ENCODE measurements around the gene SYT3. TPM values are rescaled to one million over a fixed set of nuclear protein-coding genes. Genes with fewer than 3 reads are reported as not detected.

SYT3 gene, protein sequence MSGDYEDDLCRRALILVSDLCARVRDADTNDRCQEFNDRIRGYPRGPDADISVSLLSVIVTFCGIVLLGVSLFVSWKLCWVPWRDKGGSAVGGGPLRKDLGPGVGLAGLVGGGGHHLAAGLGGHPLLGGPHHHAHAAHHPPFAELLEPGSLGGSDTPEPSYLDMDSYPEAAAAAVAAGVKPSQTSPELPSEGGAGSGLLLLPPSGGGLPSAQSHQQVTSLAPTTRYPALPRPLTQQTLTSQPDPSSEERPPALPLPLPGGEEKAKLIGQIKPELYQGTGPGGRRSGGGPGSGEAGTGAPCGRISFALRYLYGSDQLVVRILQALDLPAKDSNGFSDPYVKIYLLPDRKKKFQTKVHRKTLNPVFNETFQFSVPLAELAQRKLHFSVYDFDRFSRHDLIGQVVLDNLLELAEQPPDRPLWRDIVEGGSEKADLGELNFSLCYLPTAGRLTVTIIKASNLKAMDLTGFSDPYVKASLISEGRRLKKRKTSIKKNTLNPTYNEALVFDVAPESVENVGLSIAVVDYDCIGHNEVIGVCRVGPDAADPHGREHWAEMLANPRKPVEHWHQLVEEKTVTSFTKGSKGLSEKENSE
- 1 to 10 TPM in 3 of 4 donors, under 1 TPM in 1; 0.96 to 1.4 (median 1.1) TPM for polyA plus RNA-seq (ENCODE audit: insufficient read length in 4 of 4)

- DNase-seq (ENCODE audit: low read depth in 4 of 4, low spot score in 3 of 4): no peak
These were observed at the start of gene SYT3 for GRCh38 chr19:50639121-50640112. Gene SYT3, minus strand, starts transcription at chr19:50639881. Its CDS starts 2,470 bp downstream, at chr19:50637411.

DNA sequence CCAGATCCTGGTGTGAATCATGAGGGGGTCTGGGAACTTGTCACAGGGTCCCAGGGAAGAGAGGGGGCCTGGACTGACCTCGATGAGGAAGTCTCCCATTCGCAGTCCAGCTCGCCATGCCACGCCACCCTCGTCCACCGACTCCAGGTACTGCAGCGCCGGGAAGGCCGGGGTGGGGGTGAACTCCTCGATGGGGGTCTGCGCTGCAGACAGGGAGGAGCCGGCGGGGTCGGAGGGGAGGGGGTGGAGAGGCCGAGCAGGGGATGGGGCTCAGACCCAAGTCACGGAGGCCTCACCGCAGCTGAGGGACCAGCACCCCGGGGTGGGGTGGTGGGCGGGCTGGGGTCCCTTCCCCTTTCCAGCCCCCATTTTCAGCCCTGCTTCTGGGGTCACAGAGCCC, 49.1 kb upstream of the SYT3 start:
- DNase-seq (ENCODE audit: low read depth in 4 of 4, low spot score in 3 of 4): no peak

DNA sequence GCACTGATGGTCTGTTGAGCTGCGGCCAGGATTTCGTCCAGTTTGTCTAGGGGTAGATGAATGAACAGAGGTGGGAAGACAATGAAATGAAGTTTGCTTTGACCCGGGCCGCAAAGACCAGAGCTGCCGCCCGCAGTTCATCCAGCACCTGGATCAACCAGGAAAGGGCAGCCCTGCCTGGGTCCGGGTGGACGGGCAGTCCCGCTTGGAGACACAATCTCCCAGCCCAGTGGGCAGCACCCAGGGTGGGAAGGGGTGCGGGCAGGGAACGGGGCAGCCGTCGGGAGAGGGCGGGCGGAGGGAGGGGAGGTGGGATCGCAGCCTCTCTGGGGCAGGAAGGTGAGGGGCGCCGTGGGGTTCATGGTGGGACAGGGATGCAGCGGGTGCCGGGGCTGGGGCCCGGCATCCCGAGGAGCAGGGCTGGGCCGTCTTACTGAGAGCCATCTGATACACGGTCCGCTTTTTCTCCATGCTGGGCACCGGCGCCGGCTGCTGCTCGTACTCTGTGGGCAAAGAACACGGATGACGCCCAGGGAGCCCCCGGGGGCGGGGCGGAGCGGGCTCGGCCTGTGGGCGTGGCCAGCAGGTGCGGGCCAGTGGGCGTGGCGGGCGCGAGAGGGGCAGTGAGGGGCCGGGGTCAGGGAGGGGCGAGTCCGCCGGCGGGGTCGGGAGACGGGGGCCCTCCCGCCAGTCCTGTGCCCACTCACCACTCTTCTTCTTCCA, 46.8 kb upstream of the SYT3 start:
- no peak for DNase-seq (ENCODE audit: low read depth in 4 of 4, low spot score in 3 of 4)

DNA sequence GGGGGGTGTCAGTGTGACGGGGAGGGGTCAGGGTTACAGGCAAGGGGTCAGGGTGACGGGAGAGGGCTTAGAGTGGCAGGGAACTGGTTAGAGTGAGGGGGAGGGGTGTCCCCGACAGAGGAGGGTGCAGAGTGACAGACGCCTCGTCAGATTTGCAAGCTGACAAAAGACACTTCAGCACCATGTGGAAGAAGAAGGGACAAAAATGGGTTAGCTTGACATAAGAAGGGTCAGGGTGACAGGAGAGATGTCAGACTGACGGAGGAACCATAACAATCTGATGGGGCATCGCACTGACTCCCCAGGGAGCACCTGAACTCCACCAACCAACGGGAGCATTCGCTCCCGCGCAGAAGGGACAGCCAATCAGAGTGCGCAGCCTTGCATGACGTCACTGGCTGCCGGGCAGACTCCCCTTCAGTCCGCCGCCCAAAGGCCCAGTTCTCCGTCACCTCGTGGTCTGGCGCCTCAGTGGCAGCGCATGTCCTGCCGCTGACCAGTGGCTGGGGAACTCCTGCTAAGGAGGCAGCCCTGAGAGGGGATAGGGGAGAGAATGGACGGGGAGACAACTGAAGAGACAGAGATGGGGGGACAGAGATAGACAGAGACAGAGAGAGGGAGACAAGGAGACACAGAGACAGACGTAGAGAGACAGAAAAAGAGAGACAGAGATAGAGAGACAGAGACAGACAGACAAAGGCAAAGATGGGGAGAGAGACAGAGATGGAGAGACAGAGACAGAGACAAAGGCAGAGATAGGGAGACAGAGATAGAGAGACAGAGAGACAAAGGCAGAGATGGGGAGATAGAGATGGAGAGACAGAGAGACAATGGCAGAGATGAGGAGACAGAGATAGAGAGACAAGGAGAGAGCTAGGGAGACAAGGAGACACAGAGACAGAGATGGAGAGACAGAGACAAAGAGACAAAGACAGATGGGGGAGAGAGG, 39.8 kb upstream of the SYT3 start:
- peak in 2 of 4 donors; percentile 46 to 60 for DNase-seq (ENCODE audit: low read depth in 4 of 4, low spot score in 3 of 4)

GRCh38 chr19:50678323-50678722, 38.6 kb upstream of the SYT3 start:
- DNase-seq (ENCODE audit: low read depth in 4 of 4, low spot score in 3 of 4): no peak

- no peak for DNase-seq (ENCODE audit: low read depth in 4 of 4, low spot score in 3 of 4)
These were observed 38.0 kb upstream of the SYT3 start for GRCh38 chr19:50677636-50678035.

DNA sequence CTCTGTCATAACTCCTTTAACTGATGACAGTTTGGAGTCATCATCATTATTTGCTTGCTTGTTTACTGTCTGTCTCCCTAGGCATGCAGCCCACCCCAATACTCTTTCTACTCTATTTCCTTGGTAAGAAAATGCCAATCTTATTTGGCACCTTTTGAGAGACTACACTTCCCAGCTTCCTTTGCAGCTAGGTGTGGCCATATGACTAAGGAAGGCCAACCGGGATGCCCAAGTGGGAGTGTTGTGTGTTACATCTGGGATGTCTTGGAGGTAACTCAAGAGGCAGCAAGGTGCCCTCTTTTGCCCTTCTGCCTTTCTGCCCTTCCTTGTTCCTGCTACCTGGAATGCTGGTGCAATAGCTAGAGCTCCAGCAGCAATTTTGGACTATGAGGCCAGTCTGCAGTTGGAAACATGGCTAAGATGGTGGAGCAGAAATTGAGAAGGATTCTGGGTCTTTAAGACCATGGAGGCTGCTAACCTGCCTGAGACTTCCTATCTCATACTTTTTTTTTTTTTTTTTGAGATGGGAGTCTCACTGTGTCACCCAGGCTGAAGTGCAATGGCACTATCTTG, 37.0 kb upstream of the SYT3 start:
- DNase-seq (ENCODE audit: low read depth in 4 of 4, low spot score in 3 of 4): no peak

- DNase-seq (ENCODE audit: low read depth in 4 of 4, low spot score in 3 of 4): no peak
These were observed 33.4 kb upstream of the SYT3 start for GRCh38 chr19:50673118-50673517.

- DNase-seq (ENCODE audit: low read depth in 4 of 4, low spot score in 3 of 4): no peak
These were observed 30.4 kb upstream of the SYT3 start for GRCh38 chr19:50670102-50670380.

GRCh38 chr19:50669302-50670101, 29.8 kb upstream of the SYT3 start:
- no peak for DNase-seq (ENCODE audit: low read depth in 4 of 4, low spot score in 3 of 4)

GRCh38 chr19:50668879-50669278, 29.2 kb upstream of the SYT3 start:
- DNase-seq (ENCODE audit: low read depth in 4 of 4, low spot score in 3 of 4): no peak

- no peak for DNase-seq (ENCODE audit: low read depth in 4 of 4, low spot score in 3 of 4)
These were observed 28.7 kb upstream of the SYT3 start for GRCh38 chr19:50668416-50668815.

- DNase-seq (ENCODE audit: low read depth in 4 of 4, low spot score in 3 of 4): no peak
These were observed 28.1 kb upstream of the SYT3 start for GRCh38 chr19:50667759-50668231.

DNA sequence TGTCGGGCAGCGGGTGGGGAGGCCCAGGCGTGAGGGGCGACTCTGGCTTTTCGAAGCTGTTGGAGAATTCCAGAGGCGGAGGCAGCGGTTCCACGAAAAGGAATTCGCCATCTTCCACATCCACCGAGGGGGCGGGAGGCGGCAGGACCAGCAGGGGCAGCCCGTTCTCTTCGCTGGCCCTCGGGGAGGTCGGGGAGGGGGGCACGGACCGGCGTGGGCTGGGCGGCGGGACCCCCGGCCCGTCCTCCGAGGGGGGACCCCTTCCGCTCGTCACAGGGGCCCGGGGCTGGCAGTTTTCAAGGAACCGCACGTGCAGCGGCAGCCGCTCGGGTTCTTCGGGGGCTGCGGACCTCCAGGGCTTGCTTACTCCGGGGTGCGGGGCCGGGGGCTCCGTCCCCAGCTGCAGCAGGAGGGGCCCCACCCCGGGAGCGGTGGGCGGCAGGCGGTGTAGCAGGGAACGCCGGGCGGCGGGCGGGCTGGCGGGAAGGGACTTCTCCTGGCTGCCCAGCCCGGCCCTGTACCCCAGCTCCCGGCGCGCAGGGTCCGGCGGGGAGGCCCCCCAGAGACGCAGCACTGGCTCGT, 27.6 kb upstream of the SYT3 start:
- no peak for DNase-seq (ENCODE audit: low read depth in 4 of 4, low spot score in 3 of 4)

GRCh38 chr19:50666346-50667176, 26.9 kb upstream of the SYT3 start:
- no peak for DNase-seq (ENCODE audit: low read depth in 4 of 4, low spot score in 3 of 4)

GRCh38 chr19:50664204-50664603, 24.5 kb upstream of the SYT3 start:
- no peak for DNase-seq (ENCODE audit: low read depth in 4 of 4, low spot score in 3 of 4)

DNA sequence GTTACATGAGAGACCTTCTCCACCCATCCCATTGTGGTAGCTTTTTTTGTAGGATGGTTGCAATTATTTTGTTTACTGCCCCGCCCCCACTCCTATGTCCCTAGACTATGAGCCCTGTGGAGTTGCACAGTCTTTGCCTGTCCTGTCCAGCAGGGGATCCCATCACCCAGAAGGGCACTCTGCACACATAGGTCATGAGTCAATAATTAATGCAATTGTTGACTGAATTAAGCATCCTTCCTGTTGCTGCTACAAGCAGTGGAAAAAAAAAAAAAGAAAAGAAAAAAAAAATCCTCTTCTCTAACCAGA, 23.8 kb upstream of the SYT3 start:
- no peak for DNase-seq (ENCODE audit: low read depth in 4 of 4, low spot score in 3 of 4)

Data from right renal pelvis (tissue), 4 donors.